Germinal center (tissue), 1 donor: ENCODE results near the gene GTF2E1.
"Not testable (repeated sequence)": the region's sequence is repeated elsewhere in the genome, so short reads cannot be mapped to it uniquely, and the experiment has no call there.

ENCODE experiments used
- DNase-seq: peaks from one replicate; pipeline ENCODE4 v3.0.0; 2012; ENCODE audit warnings: mixed read lengths, low spot score

GTF2E1 gene

GRCh38 chr3:120742198-120742848, at the start of gene GTF2E1, which contains the start of gene RABL3:
TSS of gene GTF2E1 (plus strand) at chr3:120742744. CDS start at chr3:120750553, 7,809 bp downstream.
TSS of gene RABL3 (minus strand) at chr3:120742516. CDS start at chr3:120742507, 9 bp downstream.
- peak; percentile 99 for DNase-seq

- DNase-seq: no peak
Observed at GRCh38 chr3:120693439-120694171, 48.9 kb upstream of the GTF2E1 start.

GRCh38 chr3:120699333-120699732, 43.2 kb upstream of the GTF2E1 start:
- DNase-seq: no peak

GRCh38 chr3:120705884-120706582, 36.5 kb upstream of the GTF2E1 start:
- DNase-seq: no peak

DNA sequence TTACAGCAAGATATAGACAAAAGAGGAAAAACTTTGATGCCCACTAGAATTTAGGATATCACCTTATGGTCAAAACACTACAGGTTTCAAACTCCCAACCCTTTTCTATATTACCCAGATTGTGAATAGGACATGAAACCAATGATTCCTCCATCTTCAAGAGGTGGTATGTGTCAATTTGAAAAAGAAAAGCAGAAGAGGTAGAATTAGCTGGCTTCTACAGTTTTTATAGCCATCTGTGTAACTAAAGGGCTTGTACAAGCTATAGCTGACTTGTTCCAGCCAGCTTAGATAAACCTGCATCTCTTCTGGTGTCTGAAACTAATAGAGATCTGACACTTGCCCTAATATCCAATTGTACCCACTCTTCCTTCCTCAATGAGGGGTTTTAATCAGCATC, 35.6 kb upstream of the GTF2E1 start:
- no peak for DNase-seq

DNA sequence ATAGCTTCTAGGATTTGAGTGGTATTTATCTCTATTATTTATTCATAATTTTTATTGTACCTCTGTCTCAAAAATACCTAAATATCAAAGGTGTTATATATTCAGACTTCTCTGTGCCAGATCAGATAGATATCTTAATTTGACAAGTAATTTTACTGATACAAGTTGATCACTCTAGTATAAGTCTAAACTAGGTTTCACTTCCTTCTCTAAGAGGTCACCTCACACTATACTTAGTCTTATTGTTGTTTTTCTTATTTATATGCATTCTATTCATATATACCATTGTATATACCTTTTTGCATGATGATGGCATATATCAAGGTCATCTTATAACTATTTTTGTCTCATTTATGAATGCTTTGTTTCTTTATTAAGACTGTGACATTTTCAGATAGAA, 34.1 kb upstream of the GTF2E1 start:
- DNase-seq: peak; percentile 2

GRCh38 chr3:120710369-120710768, 32.2 kb upstream of the GTF2E1 start:
- no peak for DNase-seq

GRCh38 chr3:120713262-120713661, 29.3 kb upstream of the GTF2E1 start:
- DNase-seq: no peak

DNA sequence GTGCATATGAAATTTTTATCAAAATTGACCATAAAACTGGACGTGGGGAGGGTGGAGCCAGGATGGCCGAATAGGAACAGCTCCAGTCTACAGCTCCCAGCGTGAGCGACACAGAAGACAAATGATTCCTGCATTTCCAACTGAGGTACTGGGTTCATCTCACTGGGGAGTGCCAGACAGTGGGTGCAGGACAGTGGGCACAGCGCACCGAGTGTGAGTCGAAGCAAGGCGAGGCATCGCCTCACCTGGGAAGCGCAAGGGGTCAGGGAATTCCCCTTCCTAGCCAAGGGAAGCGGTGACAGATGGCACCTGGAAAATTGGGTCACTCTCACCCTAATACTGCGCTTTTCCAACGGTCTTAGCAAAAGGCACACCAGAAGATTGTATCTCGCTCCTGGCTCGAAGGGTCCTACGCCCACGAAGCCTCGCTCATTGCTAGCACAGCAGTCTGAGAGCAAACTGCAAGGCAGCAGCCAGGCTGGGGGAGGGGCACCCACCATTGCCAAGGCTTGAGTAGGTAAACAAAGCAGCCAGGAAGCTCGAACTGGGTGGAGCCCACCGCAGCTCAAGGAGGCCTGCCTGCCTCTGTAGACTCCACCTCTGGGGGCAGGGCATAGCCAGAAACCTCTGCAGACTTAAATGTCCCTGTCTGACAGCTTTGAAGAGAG, 23.2 kb upstream of the GTF2E1 start:
- DNase-seq: not testable (repeated sequence)

- no peak for DNase-seq
Observed at GRCh38 chr3:120726791-120727190, 15.8 kb upstream of the GTF2E1 start.

GRCh38 chr3:120730576-120731542, 11.7 kb upstream of the GTF2E1 start:
- no peak for DNase-seq

DNA sequence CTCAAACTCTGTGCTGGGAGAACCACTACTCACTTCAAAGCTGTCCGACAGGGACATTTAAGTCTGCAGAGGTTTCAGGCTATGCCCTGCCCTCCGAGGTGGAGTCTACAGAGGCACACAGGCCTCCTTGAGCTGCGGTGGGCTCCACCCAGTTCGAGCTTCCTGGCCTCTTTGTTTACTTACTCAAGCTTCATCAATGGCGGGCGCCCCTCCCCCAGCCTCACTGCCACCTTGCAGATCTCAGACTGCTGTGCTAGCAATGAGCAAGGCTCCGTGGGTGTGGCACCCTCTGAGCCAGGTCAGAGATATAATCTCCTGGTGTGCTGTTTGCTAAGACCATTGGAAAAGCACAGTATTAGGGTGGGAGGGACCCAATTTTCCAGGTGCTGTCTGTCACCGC, 4.5 kb upstream of the GTF2E1 start:
- DNase-seq: not testable (repeated sequence)

- DNase-seq: no peak
Observed at GRCh38 chr3:120741320-120741719, 1.2 kb upstream of the GTF2E1 start.

GRCh38 chr3:120741837-120742197, 727 bp upstream of the GTF2E1 start:
- no peak for DNase-seq

- no peak for DNase-seq
Observed at GRCh38 chr3:120742849-120743365, 363 bp downstream of the GTF2E1 start.

DNA sequence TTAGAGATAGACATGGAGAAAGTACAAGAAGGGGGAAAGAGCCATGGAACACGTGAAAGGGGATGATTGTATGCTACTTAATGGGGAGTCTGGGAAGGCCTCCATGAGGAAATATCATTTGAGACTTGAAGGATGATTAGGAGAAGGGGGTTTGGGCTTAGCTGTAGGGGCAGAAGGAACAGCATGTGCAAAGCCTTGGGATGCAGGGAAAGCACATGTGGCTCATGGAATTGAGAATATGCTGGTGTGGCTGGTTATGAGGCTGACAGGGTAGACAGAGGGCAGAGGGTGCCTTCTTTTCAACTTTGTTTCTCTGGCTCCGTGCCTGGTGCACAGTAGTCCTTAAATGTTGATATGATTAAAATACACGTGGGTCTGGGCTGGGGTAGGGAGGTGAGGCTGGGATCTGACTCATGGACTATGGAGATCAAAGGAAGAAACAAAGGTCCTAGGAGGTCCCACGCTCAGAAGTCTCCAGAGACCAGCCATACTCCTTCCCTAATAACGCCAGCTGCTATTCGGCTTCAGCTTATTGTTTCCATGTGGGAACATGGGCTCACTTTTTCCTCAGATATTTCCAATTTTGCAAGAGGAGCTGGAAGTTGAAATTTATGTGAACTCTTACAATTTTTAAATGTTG, 1.1 kb downstream of the GTF2E1 start:
- no peak for DNase-seq

- DNase-seq: no peak
Observed at GRCh38 chr3:120745466-120745865, 2.9 kb downstream of the GTF2E1 start.

DNA sequence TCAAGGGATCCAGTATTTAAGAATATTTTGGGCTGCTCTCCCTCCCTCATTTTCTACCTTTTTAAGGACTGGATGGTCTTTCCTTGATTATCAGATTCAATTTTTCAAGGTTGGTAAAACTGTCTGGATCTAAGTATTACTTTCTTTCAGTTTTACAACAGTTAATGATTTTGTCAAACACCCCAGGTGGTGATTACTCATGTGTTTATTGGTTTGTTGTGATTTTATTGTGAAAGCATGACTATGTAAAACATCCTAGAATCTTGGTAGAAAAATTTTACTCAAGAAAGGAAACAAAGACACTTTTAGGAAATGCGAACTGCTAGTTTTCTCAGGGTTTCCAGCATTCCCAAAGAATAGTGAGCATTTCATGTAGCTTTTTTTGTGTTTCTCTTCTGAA, 7.3 kb downstream of the GTF2E1 start:
- no peak for DNase-seq

GRCh38 chr3:120752230-120752629, 9.7 kb downstream of the GTF2E1 start:
- no peak for DNase-seq

GRCh38 chr3:120752865-120753264, 10.3 kb downstream of the GTF2E1 start:
- no peak for DNase-seq

DNA sequence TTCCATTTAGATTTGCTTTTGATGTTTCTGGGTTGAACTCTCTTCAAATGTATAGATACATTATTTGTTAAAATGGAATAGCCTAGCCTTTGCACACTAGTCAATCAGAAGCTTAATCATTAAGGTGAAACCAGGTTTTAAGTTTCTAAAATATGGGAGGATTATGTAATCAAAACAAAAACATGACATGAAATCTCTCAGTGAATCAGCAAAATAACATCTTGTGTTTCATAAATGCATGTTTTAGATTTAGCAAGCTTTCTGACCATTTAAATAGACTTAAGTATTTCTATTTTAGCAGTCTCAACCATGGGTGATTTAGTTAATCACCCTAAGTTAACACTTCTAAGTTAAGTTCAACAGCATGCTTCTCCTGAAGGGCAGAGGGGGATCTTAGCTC, 11.3 kb downstream of the GTF2E1 start:
- no peak for DNase-seq
